ENCODE measurements around the gene TNFRSF1B.

TNFRSF1B gene

GRCh38 chr1:12174924-12175810 lies 8.4 kb downstream of the TNFRSF1B start:
- DNase-seq (ENCODE audit: low read depth in 2 of 2): no peak

GRCh38 chr1:12176298-12177118 lies 9.7 kb downstream of the TNFRSF1B start:
- DNase-seq (ENCODE audit: low read depth in 2 of 2): no peak

GRCh38 chr1:12177156-12177998 lies 10.6 kb downstream of the TNFRSF1B start:
- no peak for DNase-seq (ENCODE audit: low read depth in 2 of 2)

GRCh38 chr1:12177999-12178441 lies 11.2 kb downstream of the TNFRSF1B start:
- peak; percentile 89 to 92 for DNase-seq (ENCODE audit: low read depth in 2 of 2)

GRCh38 chr1:12178511-12178910 lies 11.7 kb downstream of the TNFRSF1B start:
- no peak for DNase-seq (ENCODE audit: low read depth in 2 of 2)

- DNase-seq (ENCODE audit: low read depth in 2 of 2): peak; percentile 60 to 68
These were observed 12.3 kb downstream of the TNFRSF1B start for GRCh38 chr1:12179111-12179519.

GRCh38 chr1:12179676-12180075 lies 12.9 kb downstream of the TNFRSF1B start:
- no peak for DNase-seq (ENCODE audit: low read depth in 2 of 2)

GRCh38 chr1:12180315-12180714 lies 13.5 kb downstream of the TNFRSF1B start:
- no peak for DNase-seq (ENCODE audit: low read depth in 2 of 2)

GRCh38 chr1:12180903-12181302 lies 14.1 kb downstream of the TNFRSF1B start:
- no peak for DNase-seq (ENCODE audit: low read depth in 2 of 2)

- no peak for DNase-seq (ENCODE audit: low read depth in 2 of 2)
These were observed 14.8 kb downstream of the TNFRSF1B start for GRCh38 chr1:12181568-12181967.

- DNase-seq (ENCODE audit: low read depth in 2 of 2): no peak
These were observed 15.7 kb downstream of the TNFRSF1B start for GRCh38 chr1:12182410-12182984.

GRCh38 chr1:12183095-12183794 lies 16.5 kb downstream of the TNFRSF1B start:
- DNase-seq (ENCODE audit: low read depth in 2 of 2): no peak

GRCh38 chr1:12184008-12184681 lies 17.4 kb downstream of the TNFRSF1B start:
- DNase-seq (ENCODE audit: low read depth in 2 of 2): no peak

- DNase-seq (ENCODE audit: low read depth in 2 of 2): no peak
These were observed 18.5 kb downstream of the TNFRSF1B start for GRCh38 chr1:12185036-12185917.

GRCh38 chr1:12185918-12186678 lies 19.3 kb downstream of the TNFRSF1B start:
- DNase-seq (ENCODE audit: low read depth in 2 of 2): no peak

GRCh38 chr1:12186679-12186985 lies 19.8 kb downstream of the TNFRSF1B start:
- DNase-seq (ENCODE audit: low read depth in 2 of 2): no peak

- DNase-seq (ENCODE audit: low read depth in 2 of 2): no peak
These were observed 21.3 kb downstream of the TNFRSF1B start for GRCh38 chr1:12188115-12188514.

GRCh38 chr1:12188657-12189327 lies 22.0 kb downstream of the TNFRSF1B start:
- no peak for DNase-seq (ENCODE audit: low read depth in 2 of 2)

All from stimulated activated CD8-positive, alpha-beta memory T cell treated with anti-CD3 and anti-CD28 coated beads, Interleukin-7, amount 100 ng/mL, for 1 hour (primary cell).